GM12878 (cell line): ENCODE data around the gene ACOT12. TPM values are rescaled to one million over a fixed set of nuclear protein-coding genes. Genes with fewer than 3 reads are reported as not detected.

ENCODE experiments used
- ATAC-seq: fragments of 200-7000 bp; cut with Tn5 transposase; 3 replicates; pipeline ENCODE4 v1.9.1; 2020; ENCODE audit warnings: mild to moderate bottlenecking, moderate library complexity
- BruUV-seq: library from RNA; stranded (reverse); fragments of 400-500 nt; replicated peaks from 2 replicates; lab custom pipeline; 2021; lab: Mats Ljungman, UMichigan
- CTCF ChIA-PET: fragments of 300-600 bp; sonication (Branson Sonifier 250); formaldehyde crosslinking; extraction: SDS; loops from one replicate; lab custom pipeline; 2021; ENCODE audit warnings: inconsistent platforms; lab: Yijun Ruan, JAX
- POLR2A ChIA-PET: fragments of 350-600 bp; formaldehyde crosslinking; extraction: SDS; loops from one replicate; lab custom pipeline; 2021; ENCODE audit warnings: inconsistent platforms; lab: Charles Lee
- RAD21 ChIA-PET: fragments of 300-600 bp; sonication (Branson Sonifier 250); formaldehyde crosslinking; loops from one replicate; lab custom pipeline; 2023; ENCODE audit warnings: antibody characterized with exemption; ENCODE audit not compliant: unreplicated experiment; lab: Charles Lee
- SMC1A ChIA-PET: fragments of 300-600 bp; sonication (Branson Sonifier 250); formaldehyde crosslinking; loops from one replicate; lab custom pipeline; 2023; ENCODE audit not compliant: unreplicated experiment, uncharacterized antibody; lab: Charles Lee
- DNase-seq: peaks from one replicate; pipeline ENCODE4 v3.0.0-alpha.2; 2011; ENCODE audit warnings: low read depth, low spot score
- FAIRE-seq: peaks from 3 replicates; lab custom pipeline; 2011; peaks lifted over from hg19 to GRCh38; lab: Jason Lieb, UNC
- H2AFZ ChIP-seq: 2 replicates; pipeline ENCODE4 v1.6.0; 2011; ENCODE audit warnings: low read depth, low read length, control low read depth; ENCODE audit not compliant: control insufficient read depth
- H3K27ac ChIP-seq: 2 replicates; pipeline ENCODE4 v1.5.1; 2011; ENCODE audit warnings: control low read depth; ENCODE audit not compliant: control insufficient read depth, insufficient read depth
- H3K27me3 ChIP-seq, 2 experiments: replicated peaks in 1 of 2; 2 replicates each; pipeline versions ENCODE4 v1.6.0 to v1.6.1; 2011; ENCODE audit warnings: low read length in 1 of 2; ENCODE audit not compliant: control insufficient read depth in 2 of 2, insufficient read depth in 2 of 2
- H3K36me3 ChIP-seq, 2 experiments: 2 replicates each; pipeline ENCODE4 v1.5.1; 2011; ENCODE audit warnings: low read length in 1 of 2; ENCODE audit not compliant: control insufficient read depth in 2 of 2, insufficient read depth in 2 of 2
- H3K4me1 ChIP-seq: 2 replicates; pipeline ENCODE4 v1.6.1; 2011; ENCODE audit warnings: mild to moderate bottlenecking, low read length, moderate library complexity, mixed read lengths; ENCODE audit not compliant: control insufficient read depth, insufficient read depth
- H3K4me2 ChIP-seq: 2 replicates; pipeline ENCODE4 v1.6.0; 2011; ENCODE audit warnings: control low read depth; ENCODE audit not compliant: control insufficient read depth, insufficient read depth
- H3K4me3 ChIP-seq: fragments of 200-600 bp; sonication (generic); 2 replicates; pipeline ENCODE4 v1.5.1; 2016
- H3K79me2 ChIP-seq: 2 replicates; pipeline ENCODE4 v1.6.0; 2011; ENCODE audit warnings: low read length; ENCODE audit not compliant: control insufficient read depth, insufficient read depth
- H3K9ac ChIP-seq: 2 replicates; pipeline ENCODE4 v1.8.0; 2011; ENCODE audit warnings: low read length, control low read depth, mixed read lengths; ENCODE audit not compliant: control insufficient read depth, insufficient read depth
- H3K9me3 ChIP-seq: replicated peaks from 3 replicates; pipeline ENCODE4 v1.5.1; 2011; ENCODE audit warnings: mild to moderate bottlenecking, low read length; ENCODE audit not compliant: control insufficient read depth, insufficient read depth
- H4K20me1 ChIP-seq: 2 replicates; pipeline ENCODE4 v1.6.0; 2011; ENCODE audit not compliant: control insufficient read depth, insufficient read depth
- CEBPB ChIP-seq, 2 experiments: fragments of 150-350 bp in 1 of 2; IDR thresholded peaks; 2 replicates each; pipeline ENCODE4 v1.6.1; 2012 to 2014; ENCODE audit warnings: low read depth in 2 of 2, low read length in 2 of 2, borderline replicate concordance in 1 of 2, inconsistent platforms in 1 of 2
- ESRRA ChIP-seq: IDR thresholded peaks from 2 replicates; pipeline ENCODE4 v1.6.1; 2012; ENCODE audit warnings: mild to moderate bottlenecking, low read length, improper control_type of control experiment
- GATAD2B ChIP-seq: fragments of 450-650 bp; conservative IDR thresholded peaks from 2 replicates; pipeline ENCODE4 v1.6.1; 2017; ENCODE audit warnings: low read depth, mild to moderate bottlenecking, moderate library complexity
- KDM1A ChIP-seq: fragments of 200-600 bp; sonication (generic); IDR thresholded peaks from 2 replicates; pipeline ENCODE4 v1.6.1; 2016; ENCODE audit warnings: borderline replicate concordance
- MEF2A ChIP-seq: IDR thresholded peaks from 2 replicates; pipeline ENCODE4 v1.6.1; 2011; ENCODE audit warnings: low read depth, mild to moderate bottlenecking, low read length, moderate library complexity; ENCODE audit not compliant: insufficient read depth
- MYB ChIP-seq: fragments of 150-350 bp; IDR thresholded peaks from 2 replicates; pipeline ENCODE4 v1.6.1; 2014; ENCODE audit warnings: mild to moderate bottlenecking, low read depth, low read length, borderline replicate concordance
- NFXL1 ChIP-seq: fragments of 450-650 bp; IDR thresholded peaks from 2 replicates; pipeline ENCODE4 v1.6.1; 2017; ENCODE audit warnings: antibody characterized with exemption, mild to moderate bottlenecking, borderline replicate concordance
- NRF1 ChIP-seq: conservative IDR thresholded peaks from 2 replicates; pipeline ENCODE4 v1.6.1; 2011; ENCODE audit warnings: mild to moderate bottlenecking, low read depth, low read length, improper control_type of control experiment
- RAD51 ChIP-seq: fragments of 450-650 bp; IDR thresholded peaks from 2 replicates; pipeline ENCODE4 v1.6.1; 2016; ENCODE audit warnings: moderate library complexity, mild to moderate bottlenecking, inconsistent platforms
- SMAD1 ChIP-seq: fragments of 450-650 bp; IDR thresholded peaks from 2 replicates; pipeline ENCODE4 v1.6.1; 2018; ENCODE audit warnings: mild to moderate bottlenecking, low read depth; ENCODE audit not compliant: partially characterized antibody
- SUZ12 ChIP-seq: fragments of 200-600 bp; sonication (generic); IDR thresholded peaks from one replicate; pipeline ENCODE4 v1.6.1; 2018; ENCODE audit warnings: antibody characterized with exemption, mild to moderate bottlenecking; ENCODE audit not compliant: unreplicated experiment
- ZBED1 ChIP-seq: IDR thresholded peaks from 2 replicates; pipeline ENCODE4 v1.6.1; 2016; ENCODE audit warnings: borderline replicate concordance
- ZNF274 ChIP-seq: IDR thresholded peaks from one replicate; pipeline ENCODE4 v1.8.0; 2011; ENCODE audit not compliant: insufficient read length, insufficient read depth
- in situ Hi-C: fragments of 300-500 bp; cut with MboI; formaldehyde crosslinking; loops from 9 replicates; pipeline ENCODE4 v1.14.3; 2018; ENCODE audit warnings: mixed read lengths
- intact Hi-C: fragments of 100-400 bp; cut with micrococcal nuclease; formaldehyde crosslinking; loops from one replicate; pipeline ENCODE4 v1.14.2; 2022; ENCODE audit not compliant: unreplicated experiment
- polyA plus RNA-seq, 11 experiments: library from polyadenylated mRNA; depleted of rRNA in 4 of 11; unstranded in 6 of 11; stranded (reverse) in 5 of 11; fragments of >200 nt; fragmentation: Nextera tagmentation in 4 of 11; fragmentation: Illumina TruSeq in 1 of 11; extraction: Ambion mirVana in 4 of 11; extraction: Trizol in 1 of 11; gene quantifications; 1 replicate in 1 of 11; 2 replicates in 10 of 11; pipeline versions ENCODE4 v1.2.1 to v1.2.3, GENCODE V29; 2011 to 2016; ENCODE audit warnings: inconsistent platforms in 2 of 11, missing spikeins in 2 of 11, low read depth in 1 of 11
- total RNA-seq, 4 experiments: library from RNA; depleted of rRNA in 3 of 4; stranded (reverse); fragments of >200 nt in 3 of 4; fragmentation: Illumina TruSeq in 1 of 4; extraction: Trizol in 1 of 4; gene quantifications; 2 replicates each; pipeline versions ENCODE4 v1.2.1 to v1.2.3, GENCODE V29; 2013 to 2021

The ACOT12 gene
- total and polyA plus RNA-seq, 10 of the 15 experiments (the other 5 are each of a cell fraction or from before 2014, with no cell fraction given) = 0.08 TPM; not detected in 9

GRCh38 chr5:81418606-81419005 lies 24.7 kb upstream of the ACOT12 start:
- ChIA-PET POLR2A (no interaction called here), RAD21 (no interaction called here), SMC1A (no interaction called here), CTCF (interaction anchor here (1.0 kb wide), 1 partner anchor 8 kb away, joined by 5 read pairs; no protein-coding TSS in a partner anchor)
- no peak for ATAC-seq
- H3K4me2 ChIP-seq = no peak overlapping the region
- intact Hi-C loops (no loop called here), in situ Hi-C loops (no loop called here)
- H3K36me3 ChIP-seq = peaks cover 0 to 5% of the 10 kb centered on the region in 2 experiments; a peak in 1 of 4 replicates
- H3K9ac ChIP-seq = no peak overlapping the region
- no peaks in the 10 kb centered on the region for H3K79me2 ChIP-seq
- TF ChIP-seq SMAD1 = no peak
- TF ChIP-seq RAD51 = no peak
- TF ChIP-seq ESRRA = no peak
- TF ChIP-seq NFXL1 = no peak
- no peak for TF ChIP-seq GATAD2B
- no peak for TF ChIP-seq ZNF274
- no peak for TF ChIP-seq MEF2A
- no peak for TF ChIP-seq ZBED1
- no peak for TF ChIP-seq KDM1A
- TF ChIP-seq CEBPB (IDR thresholded peaks at IDR 0.05; ENCODE audit: borderline replicate concordance in 1 of 2, low read depth in 2 of 2, low read length in 2 of 2) = no peak
- no peak for TF ChIP-seq SUZ12
- no peak for TF ChIP-seq NRF1
- no peak for TF ChIP-seq MYB
- H3K27ac ChIP-seq = no peak overlapping the region
- H3K4me1 ChIP-seq = no peaks in the 10 kb centered on the region
- H4K20me1 ChIP-seq = no peaks in the 10 kb centered on the region
- no peaks in the 10 kb centered on the region for H3K27me3 ChIP-seq
- BruUV-seq = no TSS peak
- peak; percentile 54 for FAIRE-seq
- no peak overlapping the region for H3K4me3 ChIP-seq
- DNase-seq = no peak
- H3K9me3 ChIP-seq = no peaks in the 10 kb centered on the region
- H2AFZ ChIP-seq = no peak overlapping the region
